Endothelial cell of umbilical vein (primary cell): ENCODE data around the gene ARHGAP22. TPM values are rescaled to one million over a fixed set of nuclear protein-coding genes. Genes with fewer than 3 reads are reported as not detected.

Source experiments
- BruUV-seq: library from RNA; stranded (reverse); fragments of 400-500 nt; replicated peaks from 2 replicates; lab custom pipeline; 2021; lab: Mats Ljungman, UMichigan
- CTCF ChIA-PET: fragments of 300-600, 350-600 bp; sonication (Branson Sonifier 250); formaldehyde crosslinking; loops from one replicate; lab custom pipeline; 2021; ENCODE audit warnings: antibody characterized with exemption, inconsistent platforms; lab: Charles Lee
- POLR2A ChIA-PET: fragments of 300-600, 350-600 bp; sonication (Branson Sonifier 250); formaldehyde crosslinking; loops from one replicate; lab custom pipeline; 2021; ENCODE audit warnings: antibody characterized with exemption, inconsistent platforms; lab: Charles Lee
- DNase-seq: peaks from one replicate; pipeline ENCODE4 v3.0.0-alpha.2; 2011; ENCODE audit warnings: low read depth, low spot score
- FAIRE-seq: peaks from 2 replicates; lab custom pipeline; 2011; peaks lifted over from hg19 to GRCh38; lab: Jason Lieb, UNC
- H2AFZ ChIP-seq: 2 replicates; pipeline ENCODE4 v1.6.0; 2012; ENCODE audit warnings: low read depth, low read length, control low read depth, inconsistent platforms
- H3K27ac ChIP-seq: 2 replicates; pipeline ENCODE4 v1.5.1; 2011; ENCODE audit warnings: low read depth, mild to moderate bottlenecking, control low read depth, low read length, moderate library complexity; ENCODE audit not compliant: insufficient read depth
- H3K27me3 ChIP-seq, 2 experiments: 2 replicates each; pipeline versions ENCODE4 v1.6.0 to v1.6.1; 2011; ENCODE audit warnings: low read length in 2 of 2, mixed read lengths in 1 of 2; ENCODE audit not compliant: control insufficient read depth in 2 of 2, insufficient read depth in 2 of 2
- H3K36me3 ChIP-seq, 2 experiments: 2 replicates in 1 of 2; 3 replicates in 1 of 2; pipeline ENCODE4 v1.5.1; 2011; ENCODE audit warnings: low read length in 2 of 2, mild to moderate bottlenecking in 1 of 2, moderate library complexity in 1 of 2; ENCODE audit not compliant: control insufficient read depth in 2 of 2, insufficient read depth in 2 of 2; ENCODE audit errors: extremely low read depth in 1 of 2
- H3K4me1 ChIP-seq: 3 replicates; pipeline ENCODE4 v1.5.1; 2011; ENCODE audit warnings: mild to moderate bottlenecking, low read length; ENCODE audit not compliant: control insufficient read depth, insufficient read depth; ENCODE audit errors: extremely low read depth
- H3K4me2 ChIP-seq: 2 replicates; pipeline ENCODE4 v1.6.1; 2011; ENCODE audit warnings: low read length, control low read depth, mixed read lengths; ENCODE audit not compliant: insufficient read depth
- H3K4me3 ChIP-seq, 3 experiments: fragments of 200-600 bp in 1 of 3; sonication (generic), shearing (Covaris generic) in 1 of 3; replicated peaks in 1 of 3; 2 replicates each; pipeline ENCODE4 v1.5.1; 2011 to 2016; ENCODE audit warnings: control low read depth in 3 of 3, low read length in 3 of 3, mild to moderate bottlenecking in 2 of 3, inconsistent platforms in 1 of 3, low read depth in 1 of 3, moderate library complexity in 1 of 3; ENCODE audit not compliant: insufficient read depth in 1 of 3
- H3K79me2 ChIP-seq: 2 replicates; pipeline ENCODE4 v1.6.0; 2012; ENCODE audit warnings: low read length, inconsistent platforms; ENCODE audit not compliant: control insufficient read depth, insufficient read depth
- H3K9ac ChIP-seq: replicated peaks from 2 replicates; pipeline ENCODE3; 2011; ENCODE audit warnings: low read length, control low read depth; ENCODE audit not compliant: insufficient read depth; ENCODE audit errors: extremely low read depth
- H3K9me1 ChIP-seq: replicated peaks from 3 replicates; pipeline ENCODE4 v1.6.0; 2011; ENCODE audit warnings: mild to moderate bottlenecking, low read length; ENCODE audit not compliant: control insufficient read depth, insufficient read depth; ENCODE audit errors: extremely low read depth
- H3K9me3 ChIP-seq: replicated peaks from 2 replicates; pipeline ENCODE4 v1.5.1; 2012; ENCODE audit warnings: low read length, inconsistent platforms; ENCODE audit not compliant: control insufficient read depth, insufficient read depth
- H4K20me1 ChIP-seq: replicated peaks from 2 replicates; pipeline ENCODE3; 2011; ENCODE audit warnings: mild to moderate bottlenecking, low read length; ENCODE audit not compliant: control insufficient read depth, insufficient read depth; ENCODE audit errors: extremely low read depth
- EZH2 ChIP-seq: IDR thresholded peaks from 2 replicates; pipeline ENCODE4 v1.6.1; 2012; ENCODE audit warnings: borderline replicate concordance, low read depth, mild to moderate bottlenecking, moderate library complexity, low read length, inconsistent platforms; ENCODE audit not compliant: severe bottlenecking
- FOS ChIP-seq: IDR thresholded peaks from 2 replicates; pipeline ENCODE4 v1.6.1; 2011; ENCODE audit warnings: mild to moderate bottlenecking, low read length, moderate library complexity, borderline replicate concordance; ENCODE audit not compliant: insufficient read depth
- GATA2 ChIP-seq: IDR thresholded peaks from 2 replicates; pipeline ENCODE4 v1.7.0; 2011; ENCODE audit warnings: low read depth, mild to moderate bottlenecking, moderate library complexity, mixed read lengths, low read length; ENCODE audit not compliant: insufficient read length, insufficient read depth
- JUN ChIP-seq: IDR thresholded peaks from 2 replicates; pipeline ENCODE4 v1.6.1; 2011; ENCODE audit warnings: borderline replicate concordance, low read depth; ENCODE audit not compliant: insufficient read length, insufficient read depth
- MYC ChIP-seq: IDR thresholded peaks from one replicate; pipeline ENCODE4 v1.6.1; 2011; ENCODE audit warnings: mild to moderate bottlenecking, low read depth, low read length
- POLR2A ChIP-seq: IDR thresholded peaks from 2 replicates; pipeline ENCODE4 v1.6.1; 2012; ENCODE audit warnings: low read depth, mild to moderate bottlenecking, control low read depth, low read length
- POLR2AphosphoS5 ChIP-seq: IDR thresholded peaks from 2 replicates; pipeline ENCODE4 v1.6.1; 2012; ENCODE audit warnings: low read depth, mild to moderate bottlenecking, control low read depth, low read length, moderate library complexity; ENCODE audit not compliant: insufficient read depth
- dilution Hi-C: fragments of 300-500 bp; cut with MboI; formaldehyde crosslinking; loops from one replicate; pipeline ENCODE4 v1.15.0; 2019; ENCODE audit warnings: low sequenced_read_pairs; ENCODE audit not compliant: extremely low pct_ligation_motif_present
- intact Hi-C: fragments of 100-400 bp; cut with micrococcal nuclease; formaldehyde crosslinking; loops from one replicate; pipeline ENCODE4 v1.10.0; 2022
- polyA plus RNA-seq, 4 experiments: library from polyadenylated mRNA; depleted of rRNA in 3 of 4; stranded (reverse) in 3 of 4; unstranded in 1 of 4; fragments of >200 nt; gene quantifications; 2 replicates each; pipeline versions ENCODE4 v1.2.1 to v1.2.3, GENCODE V29; 2011 to 2012; ENCODE audit warnings: missing spikeins in 1 of 4
- total RNA-seq: library from RNA; stranded (reverse); gene quantifications from 2 replicates; pipeline ENCODE4 v1.2.3, GENCODE V29; 2021
- TF ChIP-seq, protein P1 (sequence below): IDR thresholded peaks from 2 replicates; pipeline ENCODE4 v1.6.1; 2011; ENCODE audit not compliant: insufficient read depth, insufficient read length
- TF ChIP-seq, protein P2 (sequence below), 2 donors: IDR thresholded peaks; 1 replicate in 1 of 2; 2 replicates in 1 of 2; pipeline ENCODE4 v1.5.1; 2011; ENCODE audit warnings: low read length in 2 of 2, mild to moderate bottlenecking in 2 of 2, moderate library complexity in 2 of 2, control low read depth in 1 of 2, inconsistent platforms in 1 of 2, low read depth in 1 of 2; ENCODE audit not compliant: insufficient read depth in 1 of 2; ENCODE audit errors: extremely low read depth in 1 of 2

ARHGAP22 gene
- total and polyA plus RNA-seq, 2 donors (not counting 3 experiments of a cell fraction or from before 2014, with no cell fraction given) = 8.6 to 50.3 TPM

DNA sequence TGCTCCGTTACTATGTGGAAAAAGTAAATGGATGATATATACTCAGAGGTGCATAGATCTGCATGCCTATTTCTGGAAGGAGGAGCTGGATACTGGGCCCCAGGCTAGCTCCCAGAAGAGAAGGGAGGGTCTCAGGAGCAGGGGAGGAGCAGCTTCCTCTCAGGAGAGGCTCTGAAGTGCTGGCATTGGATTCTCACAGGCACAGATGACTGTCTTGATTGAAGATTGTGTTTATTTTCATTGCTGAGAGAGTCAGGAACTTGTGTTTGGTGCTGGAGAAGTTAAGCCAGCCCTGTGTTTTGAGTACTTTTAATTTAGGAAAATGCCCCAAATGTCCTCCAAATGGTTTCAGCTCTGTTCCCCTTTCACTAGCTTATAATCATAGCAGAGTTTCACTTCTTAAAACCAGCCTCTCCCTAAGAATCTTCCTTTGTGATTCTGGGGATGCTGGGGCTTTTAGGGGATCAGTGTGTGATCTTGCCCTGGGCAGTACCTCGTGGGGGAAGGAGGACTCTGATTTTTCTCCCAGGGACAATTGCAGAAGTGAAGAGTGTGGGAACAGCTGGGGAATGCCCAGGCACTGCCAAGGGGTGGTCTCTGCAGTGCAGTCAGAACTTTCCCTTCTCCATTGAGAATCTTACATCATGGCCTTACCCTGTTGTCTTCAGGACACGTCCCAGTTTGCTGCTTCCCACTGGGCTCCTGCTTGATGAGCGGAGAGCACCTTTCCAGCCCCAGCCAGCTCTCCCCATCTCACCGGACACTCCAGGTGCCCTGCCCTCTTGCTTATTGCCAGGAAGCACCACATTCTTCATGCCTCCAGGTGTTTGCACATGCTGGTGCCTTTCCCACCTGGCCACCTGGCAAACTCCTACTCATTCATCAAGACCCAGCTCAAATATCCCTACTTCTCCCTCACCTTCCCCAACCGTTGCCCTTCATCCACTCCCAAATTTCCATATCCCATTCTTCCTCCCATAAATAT, 102.8 kb downstream of the ARHGAP22 start:
- ChIA-PET POLR2A (no interaction called here), CTCF (interaction anchor here (0.8 to 3.6 kb wide), 6 partner anchors 12 to 156 kb away, joined by 3 to 14 read pairs (median 5); no protein-coding TSS in a partner anchor)
- H3K4me1 ChIP-seq = peaks cover 7% of the 10 kb centered on the region

More for the DNA sequence above, 102.8 kb downstream of the ARHGAP22 start:
- H3K4me2 ChIP-seq = no peak overlapping the region
- TF ChIP-seq JUN (no peak), POLR2AphosphoS5 (no peak), EZH2 (no peak), POLR2A (no peak), MYC (no peak), GATA2 (no peak), FOS (no peak)
- TF ChIP-seq, protein P1, sequence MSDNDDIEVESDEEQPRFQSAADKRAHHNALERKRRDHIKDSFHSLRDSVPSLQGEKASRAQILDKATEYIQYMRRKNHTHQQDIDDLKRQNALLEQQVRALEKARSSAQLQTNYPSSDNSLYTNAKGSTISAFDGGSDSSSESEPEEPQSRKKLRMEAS = no peak
- TF ChIP-seq, protein P2, sequence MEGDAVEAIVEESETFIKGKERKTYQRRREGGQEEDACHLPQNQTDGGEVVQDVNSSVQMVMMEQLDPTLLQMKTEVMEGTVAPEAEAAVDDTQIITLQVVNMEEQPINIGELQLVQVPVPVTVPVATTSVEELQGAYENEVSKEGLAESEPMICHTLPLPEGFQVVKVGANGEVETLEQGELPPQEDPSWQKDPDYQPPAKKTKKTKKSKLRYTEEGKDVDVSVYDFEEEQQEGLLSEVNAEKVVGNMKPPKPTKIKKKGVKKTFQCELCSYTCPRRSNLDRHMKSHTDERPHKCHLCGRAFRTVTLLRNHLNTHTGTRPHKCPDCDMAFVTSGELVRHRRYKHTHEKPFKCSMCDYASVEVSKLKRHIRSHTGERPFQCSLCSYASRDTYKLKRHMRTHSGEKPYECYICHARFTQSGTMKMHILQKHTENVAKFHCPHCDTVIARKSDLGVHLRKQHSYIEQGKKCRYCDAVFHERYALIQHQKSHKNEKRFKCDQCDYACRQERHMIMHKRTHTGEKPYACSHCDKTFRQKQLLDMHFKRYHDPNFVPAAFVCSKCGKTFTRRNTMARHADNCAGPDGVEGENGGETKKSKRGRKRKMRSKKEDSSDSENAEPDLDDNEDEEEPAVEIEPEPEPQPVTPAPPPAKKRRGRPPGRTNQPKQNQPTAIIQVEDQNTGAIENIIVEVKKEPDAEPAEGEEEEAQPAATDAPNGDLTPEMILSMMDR (IDR thresholded peaks at IDR 0.05; ENCODE audit: extremely low read depth in 1 of 2, insufficient read depth in 1 of 2, low read depth in 1 of 2, low read length in 2 of 2) = no peak
- BruUV-seq = no TSS peak
- DNase-seq = no peak
- H3K27ac ChIP-seq = no peak overlapping the region
- no peak for FAIRE-seq
- H3K9ac ChIP-seq = no peak overlapping the region
- peaks cover 24% of the 10 kb centered on the region for H3K79me2 ChIP-seq
- no peaks in the 10 kb centered on the region for H3K27me3 ChIP-seq
- H3K36me3 ChIP-seq = no peaks in the 10 kb centered on the region
- H3K9me1 ChIP-seq = no peaks in the 10 kb centered on the region
- dilution Hi-C loops = no loop called here
- H2AFZ ChIP-seq = no peak overlapping the region
- intact Hi-C loops = no loop called here
- no peaks in the 10 kb centered on the region for H4K20me1 ChIP-seq
- H3K4me3 ChIP-seq = no peak overlapping the region
- no peaks in the 10 kb centered on the region for H3K9me3 ChIP-seq
